ENCODE measurements around the gene NANOS1.

The NANOS1 gene

DNA sequence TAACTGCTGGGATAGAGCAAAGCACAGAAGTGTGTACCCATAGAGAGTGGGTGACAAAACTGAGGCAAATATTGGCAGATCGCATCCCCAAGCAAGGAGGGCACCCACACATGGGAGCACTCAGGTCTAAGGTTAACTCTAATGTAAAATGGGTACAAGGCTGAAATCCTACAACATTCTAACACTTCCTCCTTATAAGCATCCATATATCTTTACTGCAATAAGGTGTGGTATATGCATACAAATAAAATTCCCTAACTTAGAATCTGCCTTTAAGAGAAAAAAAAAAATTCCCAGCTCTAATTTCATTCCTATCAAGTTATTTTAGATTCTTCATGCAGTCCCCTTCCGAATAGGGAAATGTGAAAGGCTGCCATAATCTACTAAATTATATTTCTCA is 32.4 kb downstream of the NANOS1 start:
- no peak for DNase-seq

DNA sequence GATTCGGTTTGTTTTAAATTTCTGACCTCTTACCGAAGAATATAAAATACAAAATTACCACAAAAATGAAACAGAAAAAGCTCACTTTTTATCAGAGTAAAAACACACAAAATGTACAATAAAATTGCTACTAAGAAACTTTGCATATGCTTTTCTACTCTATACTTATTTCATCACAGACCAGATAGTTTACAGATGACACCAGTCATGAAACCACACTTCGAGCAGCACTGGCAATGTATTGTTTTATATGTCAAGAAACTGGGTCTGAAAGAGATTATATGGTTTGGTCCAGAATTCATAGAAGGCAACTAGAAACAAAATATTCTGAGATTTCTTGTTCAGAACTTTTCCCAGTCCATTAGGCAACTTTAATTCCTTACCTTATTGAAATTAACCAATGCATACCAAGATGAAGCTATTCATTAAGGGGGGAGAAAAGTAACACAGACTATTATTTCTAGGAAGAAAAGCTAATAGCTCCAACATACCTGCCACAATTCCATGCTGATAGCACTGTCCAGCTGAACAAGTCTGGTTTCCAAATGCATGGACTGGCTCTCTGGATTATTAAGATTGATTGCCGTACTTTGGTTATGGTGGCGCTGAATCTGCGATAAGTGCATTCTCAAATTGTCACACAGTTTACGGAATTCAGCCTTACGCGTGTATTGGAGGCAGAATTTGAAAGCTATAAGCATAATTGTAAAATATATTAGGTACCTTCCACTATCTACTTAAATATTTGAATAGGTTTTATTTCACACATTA is 41.1 kb downstream of the NANOS1 start:
- DNase-seq = no peak

DNA sequence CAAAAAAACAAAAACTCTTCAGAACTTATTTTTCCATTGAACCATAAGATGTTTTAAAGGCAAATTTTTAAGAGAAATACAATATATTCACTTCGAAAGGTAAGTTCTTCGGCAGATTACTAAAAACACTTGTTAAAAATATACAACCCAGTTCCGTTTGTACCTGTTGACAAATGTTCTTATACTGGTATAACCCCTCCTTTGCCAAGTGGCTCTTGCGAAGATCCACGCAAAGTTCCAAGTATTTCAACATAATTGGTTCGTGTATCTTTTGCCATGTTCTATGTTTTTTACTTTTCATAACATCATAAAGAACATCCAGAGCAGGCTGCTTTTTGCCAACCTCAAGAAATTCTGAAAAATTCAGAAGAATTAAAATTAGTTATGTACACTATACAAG is 44.1 kb downstream of the NANOS1 start:
- DNase-seq = no peak

DNA sequence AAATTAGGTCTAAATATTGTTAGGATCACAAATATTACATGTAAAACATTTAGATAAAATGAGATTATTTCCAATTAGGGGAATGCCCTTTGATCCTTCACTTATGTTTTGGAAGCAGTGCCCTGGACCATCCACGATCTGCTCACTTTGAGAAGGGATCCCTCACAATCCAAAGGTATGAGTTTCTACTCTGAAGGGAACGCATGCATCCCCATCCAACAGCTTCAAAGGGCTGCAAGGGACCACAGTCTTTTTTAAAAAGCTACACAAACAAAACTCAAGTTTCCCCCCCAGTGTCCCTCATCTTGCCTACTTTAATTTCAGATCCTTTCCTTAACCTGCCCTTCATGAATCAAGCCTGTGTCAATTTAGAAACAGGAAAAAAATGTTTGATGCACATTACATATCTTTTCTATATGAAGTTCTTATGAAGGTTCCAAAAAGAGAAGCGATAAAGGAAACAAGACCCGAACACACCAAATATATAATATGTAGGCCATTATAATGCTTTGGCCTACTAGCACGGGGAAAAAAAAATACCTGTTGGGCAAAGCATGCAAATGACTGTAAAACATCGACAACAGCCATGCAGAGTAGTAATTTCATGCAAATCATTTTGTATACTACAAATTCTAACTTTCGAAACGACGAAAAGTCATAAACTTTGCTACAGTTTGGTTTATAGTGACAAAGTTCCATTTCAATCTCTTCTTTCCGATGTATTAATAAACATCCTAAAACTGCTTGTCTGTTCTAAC is 49.1 kb downstream of the NANOS1 start:
- no peak for DNase-seq

DNA sequence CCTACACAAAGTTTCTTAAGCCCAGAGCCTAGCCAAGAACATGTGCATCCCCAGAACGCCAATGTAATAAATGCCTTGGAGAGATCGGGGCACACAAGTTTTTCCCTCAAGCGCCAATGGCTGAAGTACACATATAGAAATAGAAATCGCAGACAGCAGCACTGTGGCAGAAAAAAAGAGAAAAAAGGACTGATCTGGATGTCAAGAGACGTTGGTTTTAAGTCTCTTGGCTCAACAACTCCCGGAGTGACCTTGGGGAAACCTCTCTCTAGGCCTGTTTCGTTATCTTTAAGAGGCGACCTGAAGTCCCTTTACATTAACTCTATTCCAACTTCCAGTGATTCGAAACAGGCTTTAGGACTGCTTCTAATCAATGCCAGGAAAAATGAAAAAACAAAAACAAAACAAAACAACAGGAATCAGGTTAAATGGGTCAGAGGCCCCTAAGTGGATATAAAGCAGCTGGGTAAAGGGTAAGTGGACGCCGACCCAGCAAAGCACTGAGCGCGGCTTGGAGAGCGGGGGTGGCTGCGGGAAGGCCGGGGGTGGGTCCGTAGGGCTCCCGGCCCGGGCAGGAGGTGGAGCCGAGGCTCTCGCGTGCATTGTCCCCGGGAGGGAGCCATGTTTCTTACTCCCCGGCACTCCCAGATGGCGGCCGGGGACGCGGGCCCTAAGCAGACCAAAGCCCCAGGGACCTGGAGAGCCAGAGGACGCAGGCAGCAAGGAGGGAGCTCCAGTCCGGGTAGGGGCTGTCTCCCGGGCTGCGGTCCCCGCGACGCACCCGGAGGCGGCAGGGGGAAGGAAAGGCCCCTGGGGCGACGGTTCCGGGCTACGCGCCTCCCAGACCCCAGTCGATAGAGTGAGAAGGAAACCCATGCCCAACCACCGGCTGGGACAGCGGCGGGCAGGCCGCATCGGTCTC is 50.3 kb downstream of the NANOS1 start:
- DNase-seq = peak; percentile 12

DNA sequence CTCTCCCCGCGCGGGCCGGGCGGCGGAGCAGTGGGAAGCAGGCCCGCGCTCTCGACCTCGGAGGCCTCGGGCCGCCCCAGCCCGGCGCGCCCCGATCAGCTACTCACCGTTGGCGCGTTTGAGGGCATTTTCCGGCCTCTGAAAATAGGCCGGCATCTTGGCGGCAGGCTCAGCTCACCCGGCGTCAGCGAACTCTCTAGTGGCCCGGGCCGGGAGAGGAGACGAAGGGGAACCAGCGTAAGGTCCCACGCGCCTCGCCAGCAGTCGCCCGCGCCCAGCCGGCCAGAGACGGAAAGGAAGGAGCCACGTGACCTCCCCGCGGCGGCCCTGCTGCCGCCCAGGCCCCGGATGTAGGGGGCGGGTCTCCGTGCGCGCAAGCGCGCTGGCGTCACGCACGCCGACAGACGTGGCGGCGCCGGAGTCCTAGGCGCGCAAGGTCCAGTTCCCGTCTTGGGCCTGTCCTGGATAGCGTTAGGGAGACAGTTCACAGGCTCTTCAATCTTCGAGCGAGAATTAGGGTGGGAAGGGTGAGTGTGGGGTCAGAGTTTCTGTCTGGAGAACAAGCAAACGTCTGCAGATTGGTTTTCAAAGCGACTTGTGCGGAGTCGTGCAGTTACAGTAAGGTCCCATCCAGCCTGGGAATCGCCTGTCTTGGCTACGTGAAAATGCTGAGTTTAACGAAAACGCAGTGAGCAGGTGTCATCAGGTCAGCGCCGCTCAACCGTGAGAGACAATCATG is 51.2 kb downstream of the NANOS1 start, which contains the start of gene EIF3A:
Gene EIF3A, minus strand, starts transcription at position 297 of the 739 bp plus-strand sequence. Its CDS starts 141 bp downstream, at position 156.
- DNase-seq = peak; percentile 61
